NCI-H2171 (cell line): Measurements from ENCODE around the gene IFNK.

ENCODE experiments used
- DNase-seq: peaks from one replicate; lab custom pipeline; 2025; lab: John Stamatoyannopoulos, UW

The IFNK gene

DNA sequence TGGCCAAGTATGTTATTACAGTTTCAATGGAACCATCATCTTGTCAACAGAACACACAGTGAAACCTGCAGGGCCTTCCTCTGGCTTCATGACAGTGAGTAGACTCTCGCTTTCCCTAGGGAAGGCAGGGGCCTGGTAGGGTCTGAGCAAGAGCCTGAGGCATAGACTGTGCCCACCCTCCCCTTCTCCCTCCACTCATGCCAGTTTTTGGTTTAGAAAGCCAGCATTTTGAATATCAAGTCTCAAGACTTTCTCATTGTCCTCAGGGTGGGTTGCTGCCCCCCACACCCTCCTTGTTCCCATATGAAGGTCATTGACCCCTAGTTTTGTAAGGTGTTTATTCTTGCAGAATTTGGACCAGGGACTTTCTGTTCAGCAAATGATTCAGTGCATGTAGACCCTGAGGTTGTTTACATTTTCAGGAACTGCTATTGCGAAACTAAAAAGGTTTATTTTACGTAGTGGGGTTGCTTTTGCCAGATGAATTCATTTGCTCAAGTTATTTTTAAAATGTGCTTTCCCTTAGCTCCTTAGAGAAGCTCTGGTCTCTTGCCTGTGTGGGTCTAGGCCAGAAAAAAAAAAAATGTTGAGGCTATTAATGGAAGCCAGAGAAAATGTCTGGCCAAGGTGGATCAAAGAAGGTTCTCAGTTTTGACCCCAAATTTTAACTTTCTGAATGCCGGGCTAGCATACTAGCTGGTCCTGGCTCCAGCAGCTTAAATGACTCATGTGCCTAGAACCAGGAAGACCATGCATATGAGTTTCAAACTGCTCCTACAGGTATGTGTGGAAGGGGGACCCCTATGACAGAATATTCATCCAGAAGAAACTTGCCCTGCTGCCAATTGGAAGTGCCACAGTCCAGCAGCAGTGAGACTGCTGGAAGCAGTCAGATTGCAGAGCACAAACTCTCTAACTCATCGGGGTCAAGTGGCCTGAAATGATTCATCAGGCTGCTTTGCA, 15.7 kb downstream of the IFNK start:
- no peak for DNase-seq

DNA sequence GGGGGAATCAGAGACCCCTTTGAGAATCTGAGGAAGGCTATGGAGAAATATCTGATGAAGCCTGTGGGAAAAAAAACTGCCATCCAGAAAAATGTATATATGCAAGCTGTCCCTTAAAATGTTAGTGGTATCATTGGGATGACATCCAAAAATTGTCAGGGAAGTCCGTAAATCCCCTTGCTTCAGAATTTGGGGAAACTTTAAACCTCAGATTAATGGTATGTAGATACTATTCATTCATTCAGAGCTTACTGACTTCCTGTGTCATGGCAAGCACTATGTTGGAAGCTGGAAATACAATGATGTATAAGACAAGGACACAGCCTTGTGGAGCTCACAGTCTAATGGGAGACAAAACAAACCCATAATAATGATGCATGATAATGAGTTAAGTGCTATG, 16.4 kb downstream of the IFNK start:
- DNase-seq: no peak

DNA sequence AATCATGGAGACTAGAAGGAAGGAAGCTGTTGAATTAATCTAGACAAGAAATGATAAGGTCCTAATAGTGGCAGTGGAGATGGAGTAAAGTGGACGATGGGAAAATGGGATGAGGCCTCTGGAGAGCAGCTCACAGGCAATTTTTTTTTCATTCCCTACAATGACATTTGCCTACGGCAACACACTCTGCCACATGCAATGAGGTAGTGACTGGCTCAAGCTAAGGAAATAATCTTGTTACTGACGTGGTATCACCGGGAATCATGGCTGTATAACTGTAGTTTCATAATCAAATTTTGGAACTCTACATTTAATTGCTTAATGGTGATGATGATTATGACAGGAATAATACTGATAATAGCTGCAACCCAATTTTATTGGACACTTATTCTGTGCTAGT, 17.6 kb downstream of the IFNK start:
- DNase-seq: no peak

DNA sequence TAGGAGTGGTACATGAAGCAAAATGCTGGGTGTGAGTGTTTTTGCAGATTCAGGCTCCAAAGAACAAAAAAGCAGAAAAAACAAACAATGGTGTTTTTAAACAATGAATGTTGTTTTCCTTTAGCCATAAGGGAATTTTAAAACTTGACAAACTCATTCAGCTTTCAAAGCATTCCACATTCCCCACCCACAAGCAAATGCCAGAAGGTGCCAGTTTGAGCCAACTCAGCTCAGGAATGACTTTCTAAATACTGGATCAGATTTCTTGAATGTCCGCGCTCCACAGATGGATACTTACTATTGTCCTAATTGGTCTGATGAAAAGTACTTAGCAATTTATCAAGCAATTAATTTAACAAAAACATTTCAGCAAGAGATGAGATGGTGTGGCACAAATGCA, 18.4 kb downstream of the IFNK start:
- DNase-seq: no peak

DNA sequence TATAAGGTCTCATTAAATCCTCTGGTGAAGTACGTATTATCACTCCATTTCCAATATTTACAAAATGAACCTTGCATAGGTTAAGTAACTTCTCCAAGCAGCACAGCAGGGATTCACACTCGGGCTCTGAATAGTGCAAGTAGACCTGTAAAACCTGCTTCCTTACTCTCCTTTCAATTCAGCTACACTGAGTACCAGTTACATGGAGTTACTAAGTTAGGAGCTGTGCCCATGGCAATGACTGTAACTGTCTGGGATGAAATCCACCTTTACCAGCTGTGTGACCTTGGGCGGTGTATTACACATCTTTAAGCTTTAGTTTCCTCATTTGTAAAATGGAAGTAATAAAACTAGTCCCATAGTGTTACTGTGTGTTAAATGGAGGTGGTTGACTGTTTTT, 21.4 kb downstream of the IFNK start:
- DNase-seq: no peak

DNA sequence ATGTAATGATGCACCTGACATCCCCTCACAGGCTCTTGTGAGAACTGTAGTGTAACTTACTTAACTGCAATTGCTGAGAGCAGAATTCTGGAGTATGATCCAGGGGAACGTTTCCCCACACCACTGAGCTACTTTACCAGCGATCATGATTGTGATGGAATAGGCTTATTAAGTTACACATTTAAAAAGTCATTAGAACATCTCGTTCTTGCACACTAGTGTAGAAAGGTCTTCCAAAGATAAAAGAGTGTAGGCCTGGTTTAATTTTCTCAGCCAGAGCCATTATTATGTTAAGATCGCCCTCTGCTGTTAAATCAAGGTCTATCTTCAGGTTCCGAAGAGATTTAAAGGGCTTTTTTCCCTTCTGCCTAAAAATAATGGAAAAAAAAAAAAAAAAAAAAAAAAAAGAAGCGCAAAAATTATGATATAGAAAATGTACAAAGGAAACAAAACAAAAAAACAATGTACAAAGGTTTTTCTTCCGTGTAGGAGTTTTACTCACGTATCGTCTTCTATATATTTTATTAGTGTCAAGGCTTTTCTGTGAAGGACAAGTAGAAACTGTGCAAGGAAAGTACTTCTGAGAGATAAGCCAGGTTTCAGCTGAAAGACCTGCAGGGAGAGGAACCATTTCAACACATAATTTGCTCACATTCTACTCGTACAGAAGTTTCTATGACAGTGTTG, 24.1 kb downstream of the IFNK start:
- no peak for DNase-seq

DNA sequence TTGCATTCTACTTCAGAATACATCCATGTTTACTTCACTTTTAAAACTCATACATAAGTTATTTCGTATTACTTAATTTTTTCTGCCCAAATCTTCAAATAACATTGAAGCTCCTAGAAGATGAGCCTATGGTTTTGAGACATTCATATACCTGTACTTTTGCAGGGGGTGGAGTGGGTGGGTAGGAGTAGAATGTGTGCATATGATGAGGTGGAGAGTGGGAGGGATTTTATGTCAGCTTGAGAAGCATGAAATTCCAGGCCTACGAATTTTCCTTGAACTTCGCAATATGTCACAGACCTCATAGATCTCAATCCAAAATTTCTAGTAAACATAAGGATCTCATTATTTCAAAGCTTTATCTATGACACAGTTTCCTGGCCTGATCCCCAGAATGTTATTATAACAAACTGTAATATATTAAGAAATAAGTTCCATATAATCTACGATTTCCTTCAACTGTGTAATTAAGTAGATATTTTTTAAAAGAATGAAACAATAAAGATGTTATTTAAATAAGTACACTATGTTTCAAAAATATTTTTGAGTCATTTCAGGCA, 25.2 kb downstream of the IFNK start:
- DNase-seq: no peak

DNA sequence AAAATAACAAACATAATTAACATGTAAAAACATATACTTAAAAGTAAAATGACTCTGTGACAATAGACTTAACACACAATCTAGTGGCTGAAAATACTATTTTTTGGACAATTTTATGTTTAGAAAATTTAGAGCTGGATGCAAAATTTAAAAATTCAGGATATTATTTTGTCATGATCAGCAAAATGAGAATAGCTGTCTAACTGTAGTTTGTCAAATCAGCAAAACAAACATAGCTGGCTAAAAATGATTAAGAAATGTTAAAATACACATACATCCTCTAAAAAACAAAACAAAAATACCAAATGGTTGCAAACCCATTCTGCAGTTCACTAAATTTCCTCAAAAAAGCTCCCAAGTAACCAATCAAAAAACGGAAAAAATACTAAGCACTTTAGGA, 30.6 kb downstream of the IFNK start:
- DNase-seq: no peak

DNA sequence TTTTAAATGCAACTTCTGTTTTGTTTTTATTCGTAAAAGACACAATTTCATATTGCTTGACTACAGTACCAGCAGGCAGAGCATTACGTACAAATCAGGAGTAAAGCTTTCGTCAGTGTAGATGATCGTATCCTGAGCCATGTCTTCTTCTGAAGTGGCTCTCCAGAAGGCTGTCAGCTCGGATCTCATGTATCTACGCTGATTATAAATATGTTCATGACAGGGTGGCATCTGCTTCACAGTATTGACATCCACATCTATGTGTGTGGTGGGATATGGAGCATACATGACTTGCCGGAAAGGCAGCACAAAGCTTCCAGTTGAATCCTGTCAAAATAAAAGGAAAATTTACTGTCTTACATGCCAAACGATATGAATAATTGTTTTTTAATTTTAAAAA, 32.4 kb downstream of the IFNK start:
- no peak for DNase-seq

DNA sequence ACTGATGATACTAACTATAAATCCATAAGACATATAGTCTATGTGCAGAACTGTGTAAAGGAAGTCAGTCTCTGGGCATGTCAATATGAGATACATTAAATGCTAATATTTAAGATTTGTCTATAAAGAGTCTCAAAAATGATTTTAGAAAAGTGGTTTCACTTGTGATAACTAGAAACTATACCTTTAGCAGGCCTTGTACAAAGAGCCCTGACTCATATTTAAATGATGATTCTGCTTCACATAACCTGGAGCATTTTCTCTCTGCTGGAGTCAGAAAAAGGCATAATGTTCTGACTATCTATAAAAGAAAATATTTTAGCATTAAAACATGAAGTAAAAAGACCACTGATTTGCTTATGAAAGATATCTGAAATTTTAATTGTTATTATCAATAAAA, 34.2 kb downstream of the IFNK start:
- no peak for DNase-seq

DNA sequence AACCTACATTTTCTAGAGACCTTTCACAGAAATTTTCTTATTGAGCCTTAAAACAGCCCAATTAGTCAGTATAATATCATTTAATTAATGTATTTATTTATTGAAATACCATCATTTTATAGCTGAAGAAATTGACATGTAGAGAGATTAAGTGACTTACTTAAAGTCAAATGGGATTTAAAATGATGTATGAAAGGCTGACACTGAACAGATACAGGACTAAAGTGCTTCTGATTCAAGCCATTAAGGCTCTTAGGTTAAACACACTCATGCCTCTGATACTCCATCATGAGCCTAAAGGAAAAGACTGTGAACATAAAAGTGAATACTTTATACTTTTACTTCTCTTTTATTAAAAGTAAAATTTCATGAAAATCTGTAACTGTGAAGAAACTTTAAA, 36.4 kb downstream of the IFNK start:
- DNase-seq: no peak

DNA sequence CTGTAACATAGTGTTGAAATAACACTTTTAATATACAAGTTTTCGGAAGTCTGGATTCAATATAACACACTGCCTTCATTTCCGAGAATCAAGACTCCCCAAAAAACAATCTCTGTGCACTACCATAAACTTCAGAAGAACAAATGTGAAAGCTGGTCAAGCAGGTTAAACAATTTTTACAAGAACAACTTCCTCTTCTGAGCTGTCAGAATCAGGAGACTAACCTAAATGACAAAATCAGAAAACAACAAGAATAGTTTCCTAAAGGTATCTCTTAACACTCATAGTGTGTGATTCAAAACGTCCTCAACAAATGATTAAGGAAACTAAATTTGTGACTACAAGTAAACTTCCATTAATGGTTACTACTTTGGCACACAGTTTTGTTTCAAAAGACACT, 37.6 kb downstream of the IFNK start:
- no peak for DNase-seq

DNA sequence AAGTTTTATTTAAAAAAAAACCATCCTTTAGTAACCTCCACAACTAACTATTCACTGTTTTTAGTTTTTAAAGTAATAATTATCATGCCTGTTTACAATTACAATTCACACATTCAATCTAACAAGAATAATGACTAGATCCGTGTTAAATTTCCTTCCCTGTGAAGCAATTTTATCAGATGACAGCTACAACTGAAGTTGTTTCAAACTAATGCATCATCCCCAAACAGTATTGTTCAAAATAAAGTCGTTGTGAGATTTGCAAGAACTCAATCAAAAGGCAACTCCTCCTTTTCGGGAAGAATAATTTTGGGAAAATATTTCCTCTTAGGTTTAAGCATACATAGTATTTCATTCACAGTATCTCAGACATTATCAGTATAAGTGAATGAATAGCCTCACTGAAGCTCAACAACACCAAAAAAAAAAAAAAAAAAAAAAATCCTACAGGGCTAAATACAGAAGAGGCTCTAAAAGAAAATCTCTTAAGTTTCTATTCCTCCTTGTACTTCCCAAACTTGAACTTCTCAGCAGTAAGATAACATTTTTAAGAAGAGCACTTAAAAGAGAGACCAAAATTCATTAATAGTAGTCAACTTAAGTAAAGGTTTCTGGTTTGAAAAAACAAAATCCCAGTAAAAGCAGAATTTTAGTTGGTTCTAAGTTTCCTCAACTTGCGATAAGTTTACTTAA, 39.8 kb downstream of the IFNK start:
- no peak for DNase-seq

DNA sequence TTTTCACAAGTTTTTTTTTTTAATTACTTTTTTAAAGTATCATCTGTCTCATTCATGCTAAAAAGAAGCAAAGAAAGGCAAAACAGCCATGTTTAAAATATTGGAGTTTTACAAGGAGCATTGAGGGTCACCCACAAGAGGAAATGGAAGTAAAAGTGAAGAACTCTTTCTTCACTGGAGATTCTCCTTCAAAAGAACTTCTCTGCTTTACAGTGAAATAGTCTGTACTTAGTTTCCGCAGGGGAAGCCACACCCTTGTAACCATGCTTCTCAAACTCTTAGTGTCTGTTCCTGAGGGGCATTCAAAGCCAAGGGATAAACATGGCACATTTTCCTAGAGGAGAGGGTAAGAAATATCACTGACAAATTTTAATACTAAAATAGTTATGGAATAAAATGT, 40.6 kb downstream of the IFNK start:
- DNase-seq: no peak

DNA sequence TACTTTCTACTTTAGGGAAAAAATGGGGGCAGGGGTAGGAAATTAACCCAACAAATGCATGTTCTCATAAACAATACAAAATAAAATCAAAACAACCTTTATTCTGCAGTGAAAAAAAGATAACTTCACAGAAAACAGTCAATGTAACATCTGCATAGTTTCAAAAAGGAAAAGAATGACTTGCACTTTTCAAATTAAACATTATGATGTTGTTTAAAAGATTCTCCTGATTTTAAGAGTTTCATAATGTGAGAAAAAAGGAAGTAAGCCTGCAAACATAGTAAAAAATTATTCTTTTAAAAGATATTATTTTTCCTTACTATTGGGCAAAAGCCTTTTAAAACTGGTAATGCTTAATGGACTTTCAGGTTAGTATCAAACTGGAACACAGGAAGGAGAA, 41.6 kb downstream of the IFNK start:
- DNase-seq: no peak

DNA sequence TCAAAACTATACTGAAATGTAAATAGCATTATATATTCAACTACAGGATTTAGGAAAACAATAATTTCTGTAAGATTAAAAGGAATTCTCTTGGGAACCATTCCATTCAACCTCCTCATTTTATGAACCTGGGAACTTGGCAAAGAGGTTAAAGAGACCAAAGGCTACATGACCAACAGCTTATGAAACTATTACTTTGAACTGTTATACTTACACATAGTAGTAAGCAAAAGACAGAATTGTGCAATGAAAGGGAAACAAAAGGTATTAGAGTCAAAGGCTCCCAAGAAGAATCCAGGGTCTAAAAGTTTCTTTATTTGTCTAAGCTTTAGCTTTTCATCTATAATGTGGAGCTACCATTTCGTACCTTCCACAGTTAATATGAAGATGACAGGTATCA, 42.0 kb downstream of the IFNK start:
- DNase-seq: no peak

DNA sequence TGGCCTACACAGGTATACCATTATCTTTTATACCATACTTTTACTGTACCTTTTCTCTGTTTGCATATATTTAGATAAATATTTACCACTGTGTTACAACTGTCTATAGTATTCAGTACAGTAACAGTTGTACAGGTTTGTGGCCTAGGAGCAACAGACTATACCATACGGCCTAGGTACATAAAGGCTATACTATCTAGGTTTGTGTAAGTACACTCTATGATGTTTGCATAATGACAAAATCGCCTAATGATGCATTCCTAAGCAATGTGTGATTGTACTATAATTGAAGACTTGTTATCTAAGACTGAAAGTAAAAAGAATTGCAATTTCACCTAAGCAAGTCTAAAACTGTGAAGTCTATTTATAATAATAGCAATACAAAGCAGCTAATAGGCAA, 45.3 kb downstream of the IFNK start:
- DNase-seq: no peak

DNA sequence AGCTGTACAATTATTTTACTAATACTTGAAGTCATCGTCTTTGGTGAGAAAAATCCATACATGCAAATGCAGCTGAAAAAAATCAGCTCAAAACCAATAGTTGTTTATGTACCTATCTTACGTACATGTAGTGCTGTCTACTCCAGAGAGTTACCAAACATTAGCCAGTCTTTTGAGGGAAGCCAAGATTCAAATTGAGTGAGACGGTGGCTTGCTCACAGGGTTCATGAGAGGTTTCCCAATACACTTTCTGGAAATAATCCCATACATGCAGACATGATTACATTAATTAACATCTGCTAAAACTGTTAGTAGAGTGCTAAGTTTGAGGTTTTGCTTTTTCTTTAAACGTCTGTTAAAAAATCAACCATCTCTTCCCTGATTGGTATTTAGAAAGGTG, 46.9 kb downstream of the IFNK start:
- DNase-seq: no peak

DNA sequence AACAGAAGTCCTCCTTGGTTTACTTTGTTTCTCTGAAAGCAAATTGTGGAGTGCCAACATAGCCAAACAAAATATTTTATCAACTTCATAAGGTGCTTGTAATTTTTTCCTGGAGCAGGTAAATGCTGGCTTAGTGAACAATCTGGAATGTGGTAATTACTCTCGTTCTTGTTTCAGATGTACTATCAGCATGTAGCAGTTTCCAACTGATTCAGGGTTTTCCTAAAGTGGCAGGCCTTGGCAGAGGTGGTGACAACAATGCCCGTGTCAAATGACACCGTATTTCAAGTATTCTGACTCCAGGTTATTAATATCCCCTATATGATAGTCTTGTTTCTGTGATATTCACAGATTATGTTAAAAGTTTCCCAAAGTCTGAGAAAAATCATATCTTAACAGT, 48.0 kb downstream of the IFNK start:
- no peak for DNase-seq

DNA sequence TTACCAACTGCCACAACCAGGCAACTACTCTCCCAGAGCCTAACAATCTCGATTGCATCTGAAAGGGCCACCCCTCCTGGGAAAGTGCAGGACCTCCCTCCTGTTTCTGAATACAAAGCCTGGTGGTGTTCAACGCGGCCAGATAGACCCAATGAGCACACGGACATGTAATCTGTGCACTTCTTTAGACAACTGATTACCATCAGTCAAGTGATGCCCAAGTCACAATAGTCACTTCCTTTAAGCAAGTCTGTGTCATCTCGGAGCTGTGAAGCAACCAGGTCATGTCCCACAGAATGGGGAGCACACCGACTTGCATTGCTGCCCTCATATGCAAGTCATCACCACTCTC, 48.5 kb downstream of the IFNK start:
- DNase-seq: no peak

DNA sequence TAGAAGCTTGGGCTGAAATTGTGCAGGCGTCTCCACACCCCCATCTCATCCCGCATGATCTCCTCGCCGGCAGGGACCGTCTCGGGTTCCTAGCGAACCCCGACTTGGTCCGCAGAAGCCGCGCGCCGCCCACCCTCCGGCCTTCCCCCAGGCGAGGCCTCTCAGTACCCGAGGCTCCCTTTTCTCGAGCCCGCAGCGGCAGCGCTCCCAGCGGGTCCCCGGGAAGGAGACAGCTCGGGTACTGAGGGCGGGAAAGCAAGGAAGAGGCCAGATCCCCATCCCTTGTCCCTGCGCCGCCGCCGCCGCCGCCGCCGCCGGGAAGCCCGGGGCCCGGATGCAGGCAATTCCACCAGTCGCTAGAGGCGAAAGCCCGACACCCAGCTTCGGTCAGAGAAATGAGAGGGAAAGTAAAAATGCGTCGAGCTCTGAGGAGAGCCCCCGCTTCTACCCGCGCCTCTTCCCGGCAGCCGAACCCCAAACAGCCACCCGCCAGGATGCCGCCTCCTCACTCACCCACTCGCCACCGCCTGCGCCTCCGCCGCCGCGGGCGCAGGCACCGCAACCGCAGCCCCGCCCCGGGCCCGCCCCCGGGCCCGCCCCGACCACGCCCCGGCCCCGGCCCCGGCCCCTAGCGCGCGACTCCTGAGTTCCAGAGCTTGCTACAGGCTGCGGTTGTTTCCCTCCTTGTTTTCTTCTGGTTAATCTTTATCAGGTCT, 49.0 kb downstream of the IFNK start, which contains the start of gene C9orf72:
TSS of gene C9orf72 (minus strand) at position 564 of the 716 bp plus-strand sequence. CDS start 6,361 bp downstream, outside the sequence.
- DNase-seq: peak; percentile 54
